Sigmoid colon (tissue), 4 donors: ENCODE measurements around the gene COA5.
A peak's percentile ranks its signal among the peaks of the same experiment; 100 is the strongest.

Experiments used
- CTCF ChIP-seq, 4 experiments: fragments of 450-650 bp in 3 of 4; fragments of 200-600 bp in 1 of 4; IDR thresholded peaks; one replicate each; pipeline ENCODE4 v1.5.1; 2016 to 2019; ENCODE audit warnings: antibody characterized with exemption in 4 of 4, mild to moderate bottlenecking in 3 of 4, moderate library complexity in 2 of 4
- EP300 ChIP-seq, 4 donors: sonication (generic); formaldehyde crosslinking; IDR thresholded peaks; one replicate each; pipeline ENCODE4 v1.6.1; 2017; ENCODE audit warnings: antibody characterized with exemption in 4 of 4
- POLR2A ChIP-seq, 2 donors: fragments of 450-650 bp; IDR thresholded peaks; one replicate each; pipeline ENCODE4 v1.6.1; 2016; ENCODE audit warnings: antibody characterized with exemption in 2 of 2, mild to moderate bottlenecking in 2 of 2, moderate library complexity in 2 of 2

- TF ChIP-seq CTCF (IDR thresholded peaks at IDR 0.05) (no peak), EP300 (IDR thresholded peaks at IDR 0.05) (peak in 1 of 4 donors; percentile 12), POLR2A (IDR thresholded peaks at IDR 0.05) (no peak)
Observed at GRCh38 chr2:98561902-98562695, 46.2 kb downstream of the COA5 start.
